Lower leg skin (tissue), 3 donors: Measurements from ENCODE around the gene NT5DC1.

ENCODE experiments used
- CTCF ChIP-seq, 3 donors: fragments of 450-650 bp; IDR thresholded peaks; one replicate each; pipeline ENCODE4 v1.5.1; 2016; ENCODE audit warnings: antibody characterized with exemption in 3 of 3, mild to moderate bottlenecking in 3 of 3, moderate library complexity in 2 of 3
- POLR2A ChIP-seq, 2 donors: fragments of 450-650 bp; IDR thresholded peaks; one replicate each; pipeline ENCODE4 v1.6.1; 2016 to 2017; ENCODE audit warnings: antibody characterized with exemption in 2 of 2, mild to moderate bottlenecking in 1 of 2, moderate library complexity in 1 of 2

GRCh38 chr6:116102873-116103272 lies 2.2 kb downstream of the NT5DC1 start:
- TF ChIP-seq CTCF (IDR thresholded peaks at IDR 0.05): no peak
- no peak for TF ChIP-seq POLR2A (IDR thresholded peaks at IDR 0.05)
